CD14-positive monocyte (primary cell): ENCODE results near the gene CCDC149. TPM values are rescaled to one million over a fixed set of nuclear protein-coding genes. Genes with fewer than 3 reads are reported as not detected.

Source experiments
- DNase-seq, 3 donors: peaks; one replicate each; pipeline ENCODE4 v3.0.0-alpha.2; 2011 to 2022
- H2AFZ ChIP-seq: 2 replicates; pipeline ENCODE4 v1.6.0; 2012; ENCODE audit warnings: mild to moderate bottlenecking, low read depth, low read length, inconsistent platforms; ENCODE audit not compliant: insufficient read depth, poor library complexity, severe bottlenecking
- H3K27ac ChIP-seq, 2 donors: 1 replicate in 1 of 2; 2 replicates in 1 of 2; pipeline ENCODE4 v1.5.1; 2012 to 2013; ENCODE audit warnings: low read length in 2 of 2, control low read depth in 1 of 2, inconsistent platforms in 1 of 2, low read depth in 1 of 2, mild to moderate bottlenecking in 1 of 2
- H3K27me3 ChIP-seq, 2 donors: one replicate each; pipeline versions ENCODE4 v1.6.0 to v1.6.1; 2011 to 2013; ENCODE audit warnings: low read length in 2 of 2; ENCODE audit not compliant: control insufficient read depth in 2 of 2, insufficient read depth in 2 of 2
- H3K36me3 ChIP-seq, 2 donors: replicated peaks in 1 of 2; 1 replicate in 1 of 2; 2 replicates in 1 of 2; pipeline versions ENCODE4 v1.5.1 to v1.6.1; 2012 to 2013; ENCODE audit warnings: low read length in 2 of 2, control low read depth in 1 of 2, inconsistent platforms in 1 of 2, mild to moderate bottlenecking in 1 of 2; ENCODE audit not compliant: insufficient read depth in 2 of 2, control insufficient read depth in 1 of 2
- H3K4me1 ChIP-seq, 2 donors: 1 replicate in 1 of 2; 2 replicates in 1 of 2; pipeline versions ENCODE4 v1.5.1 to v1.6.1; 2012 to 2013; ENCODE audit warnings: low read length in 2 of 2, control low read depth in 1 of 2, inconsistent platforms in 1 of 2, mild to moderate bottlenecking in 1 of 2, moderate library complexity in 1 of 2; ENCODE audit not compliant: insufficient read depth in 2 of 2, control insufficient read depth in 1 of 2
- H3K4me2 ChIP-seq: replicated peaks from 2 replicates; pipeline ENCODE3; 2012; ENCODE audit warnings: low read length, moderate library complexity, mild to moderate bottlenecking; ENCODE audit not compliant: poor library complexity, severe bottlenecking; ENCODE audit errors: extremely low read depth
- H3K4me3 ChIP-seq, 3 experiments: fragments of 200-600 bp in 1 of 3; sonication (generic) in 1 of 3; replicated peaks in 1 of 3; 1 replicate in 2 of 3; 2 replicates in 1 of 3; pipeline ENCODE4 v1.5.1; 2011 to 2013; ENCODE audit warnings: low read length in 3 of 3, mild to moderate bottlenecking in 3 of 3, control low read depth in 2 of 3, low read depth in 2 of 3, inconsistent platforms in 1 of 3, moderate library complexity in 1 of 3
- H3K79me2 ChIP-seq: 2 replicates; pipeline ENCODE4 v1.6.0; 2012; ENCODE audit warnings: mild to moderate bottlenecking, control low read depth, inconsistent platforms, low read length, moderate library complexity; ENCODE audit not compliant: insufficient read depth
- H3K9ac ChIP-seq: 2 replicates; pipeline ENCODE4 v1.6.0; 2017; ENCODE audit warnings: low read length, mild to moderate bottlenecking; ENCODE audit not compliant: insufficient read depth, poor library complexity, severe bottlenecking
- H3K9me3 ChIP-seq, 2 donors: replicated peaks in 1 of 2; 1 replicate in 1 of 2; 2 replicates in 1 of 2; pipeline versions ENCODE4 v1.5.1 to v1.6.1; 2012 to 2013; ENCODE audit warnings: low read length in 2 of 2, control low read depth in 1 of 2; ENCODE audit not compliant: control insufficient read depth in 1 of 2, insufficient read depth in 1 of 2
- H4K20me1 ChIP-seq: 2 replicates; pipeline ENCODE4 v1.6.0; 2012; ENCODE audit warnings: mild to moderate bottlenecking, low read length, control low read depth, moderate library complexity; ENCODE audit not compliant: insufficient read depth
- H3K27ac Mint-ChIP-seq, 7 donors: one replicate each; pipeline ENCODE4 v1.8.0; 2020; ENCODE audit warnings: mild to moderate bottlenecking in 7 of 7, mixed read lengths in 7 of 7, moderate library complexity in 6 of 7, inconsistent platforms in 2 of 7
- H3K27me3 Mint-ChIP-seq, 3 donors: one replicate each; pipeline ENCODE4 v1.8.0; 2021 to 2022; ENCODE audit warnings: low read depth in 3 of 3, mild to moderate bottlenecking in 3 of 3, mixed read lengths in 3 of 3, moderate library complexity in 3 of 3, inconsistent platforms in 1 of 3
- H3K36me3 Mint-ChIP-seq, 2 donors: one replicate each; pipeline ENCODE4 v1.8.0; 2020; ENCODE audit warnings: mixed read lengths in 2 of 2, inconsistent platforms in 1 of 2, mild to moderate bottlenecking in 1 of 2
- H3K4me1 Mint-ChIP-seq: one replicate; pipeline ENCODE4 v1.8.0; 2020; ENCODE audit warnings: mild to moderate bottlenecking, mixed read lengths
- H3K4me3 Mint-ChIP-seq, 2 donors: one replicate each; pipeline ENCODE4 v1.8.0; 2020; ENCODE audit warnings: mild to moderate bottlenecking in 2 of 2, mixed read lengths in 2 of 2, moderate library complexity in 1 of 2
- H3K9me3 Mint-ChIP-seq, 7 donors: one replicate each; pipeline ENCODE4 v1.8.0; 2020 to 2022; ENCODE audit warnings: mixed read lengths in 7 of 7, mild to moderate bottlenecking in 6 of 7, moderate library complexity in 6 of 7, inconsistent platforms in 2 of 7
- CTCF ChIP-seq: fragments of 200-600 bp; IDR thresholded peaks from one replicate; pipeline ENCODE4 v1.8.0; 2022; ENCODE audit warnings: antibody characterized with exemption, mild to moderate bottlenecking
- WGBS: methylation state at CpG from one replicate; pipeline ENCODE4 v1.1.5; 2013; ENCODE audit warnings: missing lambda C conversion rate; ENCODE audit not compliant: insufficient coverage; 5-methylcytosine and 5-hydroxymethylcytosine counted together
- intact Hi-C, 2 donors: fragments of 100-400 bp; cut with micrococcal nuclease; formaldehyde crosslinking; loops; one replicate each; pipeline versions ENCODE4 v1.15.0 to v1.15.1; 2023
- polyA plus RNA-seq, 3 donors: library from polyadenylated mRNA; depleted of rRNA in 1 of 3; unstranded in 2 of 3; stranded (reverse) in 1 of 3; fragments of 300-500 nt in 2 of 3; fragments of >200 nt in 1 of 3; fragmentation: Illumina TruSeq in 2 of 3; gene quantifications; 1 replicate in 2 of 3; 2 replicates in 1 of 3; pipeline ENCODE4 v1.2.3, GENCODE V29; 2012 to 2021

The CCDC149 gene
- polyA plus RNA-seq, 3 donors: 5.5 to 15.8 (median 14.9) TPM

GRCh38 chr4:24850674-24851073 is 62.2 kb downstream of the CCDC149 start:
- Histone ChIP-seq H3K4me3 (no peak overlapping the region), H3K9ac (no peak overlapping the region), H3K27ac (no peak overlapping the region), H3K9me3 (no peaks in the 10 kb centered on the region), H2AFZ (no peak overlapping the region), H4K20me1 (no peaks in the 10 kb centered on the region), H3K79me2 (no peaks in the 10 kb centered on the region), H3K27me3 (no peaks in the 10 kb centered on the region), H3K4me1 (peaks cover 0 to 5% of the 10 kb centered on the region in 2 donors), H3K4me2 (no peak overlapping the region), H3K36me3 (peaks cover 8 to 50% of the 10 kb centered on the region in 2 donors)
- Mint-ChIP-seq H3K4me3 (no peak overlapping the region), H3K36me3 (peaks cover 59 to 64% of the 10 kb centered on the region in 2 donors), H3K27ac (peak overlapping the region in 1 of 7 donors; percentile 26), H3K4me1 (peaks cover 18% of the 10 kb centered on the region), H3K9me3 (peaks cover 0 to 2% (median 0%) of the 10 kb centered on the region in 7 donors), H3K27me3 (peaks cover 0 to 1% (median 0%) of the 10 kb centered on the region in 3 donors)
- intact Hi-C loops: no loop called here
- WGBS: no CpG with 5 or more reads among the region's 1 CpG
- no peak for TF ChIP-seq CTCF
- DNase-seq: no peak

GRCh38 chr4:24849756-24850155 is 63.1 kb downstream of the CCDC149 start:
- no peak overlapping the region for H3K27ac Mint-ChIP-seq
- peaks cover 8 to 50% of the 10 kb centered on the region in 2 donors for H3K36me3 ChIP-seq
- H3K4me1 Mint-ChIP-seq: peaks cover 17% of the 10 kb centered on the region
- peaks cover 0 to 1% (median 0%) of the 10 kb centered on the region in 3 donors for H3K27me3 Mint-ChIP-seq
- no peak for DNase-seq
- H3K36me3 Mint-ChIP-seq: peaks cover 56 to 62% of the 10 kb centered on the region in 2 donors
- no peaks in the 10 kb centered on the region for H3K9me3 ChIP-seq
- no peak overlapping the region for H3K4me3 ChIP-seq
- no peak overlapping the region for H3K27ac ChIP-seq
- peaks cover 3% of the 10 kb centered on the region for H4K20me1 ChIP-seq
- no peak overlapping the region for H2AFZ ChIP-seq
- no peak overlapping the region for H3K9ac ChIP-seq
- TF ChIP-seq CTCF: no peak
- H3K4me1 ChIP-seq: peaks cover 0 to 5% of the 10 kb centered on the region in 2 donors
- no peaks in the 10 kb centered on the region for H3K9me3 Mint-ChIP-seq
- 100% methylated on average over 2 of the region's 2 CpGs for WGBS
- intact Hi-C loops: no loop called here
- H3K79me2 ChIP-seq: no peaks in the 10 kb centered on the region
- H3K27me3 ChIP-seq: no peaks in the 10 kb centered on the region
- H3K4me2 ChIP-seq: no peak overlapping the region
- no peak overlapping the region for H3K4me3 Mint-ChIP-seq
